ENCODE results near the gene ELL2. TPM values are rescaled to one million over a fixed set of nuclear protein-coding genes. Genes with fewer than 3 reads are reported as not detected.

ELL2 gene
- total and polyA plus RNA-seq, 9 of the 15 experiments (the other 6 are each of a cell fraction or from before 2014, with no cell fraction given), result 4.3 to 18.3 (median 14.5) TPM

DNA sequence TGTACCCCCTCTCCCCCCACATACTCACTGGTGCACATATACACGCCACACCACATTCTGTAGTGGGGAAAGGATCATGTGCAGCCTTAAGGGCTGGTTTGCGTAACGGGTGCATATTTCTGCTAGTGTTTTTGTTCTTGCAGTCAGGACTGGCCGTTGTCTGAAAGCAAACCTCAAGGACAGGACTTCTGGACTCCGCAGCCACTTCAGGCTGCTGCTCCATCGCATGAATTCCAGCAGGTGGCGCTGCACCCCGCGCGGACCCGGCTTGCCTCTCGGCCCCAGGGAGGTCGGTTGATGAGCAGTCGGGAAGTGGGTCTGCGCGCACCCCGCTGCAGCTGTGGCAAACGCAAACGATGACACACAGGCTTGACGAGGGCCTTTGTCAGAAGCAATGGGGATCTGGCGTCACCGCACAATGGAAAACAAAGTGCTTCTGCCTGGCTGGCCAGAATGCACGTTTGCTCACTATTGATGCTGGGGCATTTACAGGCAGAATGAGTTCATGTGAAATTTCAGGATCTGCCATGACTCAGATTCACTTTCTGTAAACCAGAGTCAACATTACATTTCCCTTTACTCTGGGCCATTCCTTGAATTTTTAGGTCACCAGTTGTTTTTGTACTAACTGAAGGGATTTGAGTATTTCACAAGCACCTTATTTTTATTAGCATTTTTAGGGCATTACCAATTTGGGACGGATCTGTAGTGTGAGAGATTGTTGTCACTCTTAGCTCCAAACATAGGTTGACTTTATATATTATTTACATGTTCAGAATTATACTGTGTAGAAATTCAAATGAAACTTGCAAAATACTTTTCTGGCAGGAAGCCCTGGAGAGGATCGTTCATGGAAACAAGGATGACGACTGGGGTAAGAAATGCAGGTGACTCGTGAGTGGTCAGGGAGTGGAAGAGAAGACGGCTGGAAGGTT is 102.7 kb downstream of the ELL2 start (continued):
- no peak for TF ChIP-seq ZMIZ1 (IDR thresholded peaks at IDR 0.05; ENCODE audit: low read depth in 2 of 2, low read length in 2 of 2)
- no peak for TF ChIP-seq SIX5 (IDR thresholded peaks at IDR 0.05; ENCODE audit: borderline replicate concordance in 1 of 2, insufficient read depth in 1 of 2, low read depth in 1 of 2, low read length in 2 of 2)
- TF ChIP-seq XRCC3 (IDR thresholded peaks at IDR 0.05), result no peak
- TF ChIP-seq NR2C1 (IDR thresholded peaks at IDR 0.05), result no peak
- no peak for TF ChIP-seq NR2C1 (tag; IDR thresholded peaks at IDR 0.05)
- TF ChIP-seq, protein P1, sequence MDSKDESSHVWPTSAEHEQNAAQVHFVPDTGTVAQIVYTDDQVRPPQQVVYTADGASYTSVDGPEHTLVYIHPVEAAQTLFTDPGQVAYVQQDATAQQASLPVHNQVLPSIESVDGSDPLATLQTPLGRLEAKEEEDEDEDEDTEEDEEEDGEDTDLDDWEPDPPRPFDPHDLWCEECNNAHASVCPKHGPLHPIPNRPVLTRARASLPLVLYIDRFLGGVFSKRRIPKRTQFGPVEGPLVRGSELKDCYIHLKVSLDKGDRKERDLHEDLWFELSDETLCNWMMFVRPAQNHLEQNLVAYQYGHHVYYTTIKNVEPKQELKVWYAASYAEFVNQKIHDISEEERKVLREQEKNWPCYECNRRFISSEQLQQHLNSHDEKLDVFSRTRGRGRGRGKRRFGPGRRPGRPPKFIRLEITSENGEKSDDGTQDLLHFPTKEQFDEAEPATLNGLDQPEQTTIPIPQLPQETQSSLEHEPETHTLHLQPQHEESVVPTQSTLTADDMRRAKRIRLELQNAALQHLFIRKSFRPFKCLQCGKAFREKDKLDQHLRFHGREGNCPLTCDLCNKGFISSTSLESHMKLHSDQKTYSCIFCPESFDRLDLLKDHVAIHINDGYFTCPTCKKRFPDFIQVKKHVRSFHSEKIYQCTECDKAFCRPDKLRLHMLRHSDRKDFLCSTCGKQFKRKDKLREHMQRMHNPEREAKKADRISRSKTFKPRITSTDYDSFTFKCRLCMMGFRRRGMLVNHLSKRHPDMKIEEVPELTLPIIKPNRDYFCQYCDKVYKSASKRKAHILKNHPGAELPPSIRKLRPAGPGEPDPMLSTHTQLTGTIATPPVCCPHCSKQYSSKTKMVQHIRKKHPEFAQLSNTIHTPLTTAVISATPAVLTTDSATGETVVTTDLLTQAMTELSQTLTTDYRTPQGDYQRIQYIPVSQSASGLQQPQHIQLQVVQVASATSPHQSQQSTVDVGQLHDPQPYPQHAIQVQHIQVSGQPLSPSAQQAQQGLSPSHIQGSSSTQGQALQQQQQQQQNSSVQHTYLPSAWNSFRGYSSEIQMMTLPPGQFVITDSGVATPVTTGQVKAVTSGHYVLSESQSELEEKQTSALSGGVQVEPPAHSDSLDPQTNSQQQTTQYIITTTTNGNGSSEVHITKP (IDR thresholded peaks at IDR 0.05; ENCODE audit: partially characterized antibody), result no peak
- TF ChIP-seq ZNF274 (IDR thresholded peaks at IDR 0.05; ENCODE audit: borderline replicate concordance, low read depth, low read length), result no peak
- TF ChIP-seq ZNF436 (CRISPR knock-in tag; IDR thresholded peaks at IDR 0.05), result no peak
- no peak for TF ChIP-seq MBD1 (CRISPR knock-in tag; IDR thresholded peaks at IDR 0.05)
- TF ChIP-seq GABPB1 (CRISPR knock-in tag; IDR thresholded peaks at IDR 0.05), result peak; percentile 65; the same call in 1 of the 2 replicates
- no peak for TF ChIP-seq BMI1 (IDR thresholded peaks at IDR 0.05; ENCODE audit: low read length)
- TF ChIP-seq, protein P2, sequence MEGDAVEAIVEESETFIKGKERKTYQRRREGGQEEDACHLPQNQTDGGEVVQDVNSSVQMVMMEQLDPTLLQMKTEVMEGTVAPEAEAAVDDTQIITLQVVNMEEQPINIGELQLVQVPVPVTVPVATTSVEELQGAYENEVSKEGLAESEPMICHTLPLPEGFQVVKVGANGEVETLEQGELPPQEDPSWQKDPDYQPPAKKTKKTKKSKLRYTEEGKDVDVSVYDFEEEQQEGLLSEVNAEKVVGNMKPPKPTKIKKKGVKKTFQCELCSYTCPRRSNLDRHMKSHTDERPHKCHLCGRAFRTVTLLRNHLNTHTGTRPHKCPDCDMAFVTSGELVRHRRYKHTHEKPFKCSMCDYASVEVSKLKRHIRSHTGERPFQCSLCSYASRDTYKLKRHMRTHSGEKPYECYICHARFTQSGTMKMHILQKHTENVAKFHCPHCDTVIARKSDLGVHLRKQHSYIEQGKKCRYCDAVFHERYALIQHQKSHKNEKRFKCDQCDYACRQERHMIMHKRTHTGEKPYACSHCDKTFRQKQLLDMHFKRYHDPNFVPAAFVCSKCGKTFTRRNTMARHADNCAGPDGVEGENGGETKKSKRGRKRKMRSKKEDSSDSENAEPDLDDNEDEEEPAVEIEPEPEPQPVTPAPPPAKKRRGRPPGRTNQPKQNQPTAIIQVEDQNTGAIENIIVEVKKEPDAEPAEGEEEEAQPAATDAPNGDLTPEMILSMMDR (IDR thresholded peaks at IDR 0.05 in 2 of 3, conservative IDR thresholded peaks at IDR 0.05 in 1 of 3; ENCODE audit: insufficient read depth in 2 of 3, low read depth in 1 of 3, low read length in 3 of 3), result peak; percentile 90 to 97 (median 97)
- TF ChIP-seq PKNOX1 (IDR thresholded peaks at IDR 0.05), result no peak
- TF ChIP-seq CCAR2 (IDR thresholded peaks at IDR 0.05; ENCODE audit: low read depth, low read length), result no peak

Data from K562 (cell line).